ENCODE measurements around the gene PPP5C. TPM values are rescaled to one million over a fixed set of nuclear protein-coding genes. Genes with fewer than 3 reads are reported as not detected.

The PPP5C gene
- total RNA-seq, 1 experiment from 2014 or later = 79.9 TPM

DNA sequence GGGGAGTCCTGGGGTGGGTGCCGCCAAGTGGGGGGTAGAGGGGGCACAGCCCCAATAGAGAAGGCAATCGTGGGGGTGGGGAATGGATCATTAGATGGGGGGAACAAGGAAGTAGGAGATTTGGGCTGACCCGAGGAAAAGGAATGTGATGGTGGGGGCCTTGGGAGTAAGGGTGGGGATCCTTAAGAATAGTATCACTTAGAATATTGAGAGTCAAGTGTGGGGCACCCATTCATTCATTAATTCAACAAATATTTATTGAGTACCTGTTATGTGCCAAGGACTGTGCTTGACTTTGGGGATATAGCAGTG is 641 bp downstream of the PPP5C start:
- H4K20me1 ChIP-seq (ENCODE audit: low read length) = no peaks in the 10 kb centered on the region
- no peak for DNase-seq
- peaks cover 2% of the 10 kb centered on the region; the same call in 1 of the 2 replicates for H3K36me3 ChIP-seq (ENCODE audit: low read depth, low read length)
- ChIA-PET CTCF (no interaction called here), POLR2A (ENCODE audit: unreplicated experiment) (interaction anchor here (0.6 kb wide), 1 partner anchor 126 kb away, joined by 9 read pairs; no protein-coding TSS in a partner anchor)
- no peaks in the 10 kb centered on the region for H3K9me2 ChIP-seq (replicated peaks; ENCODE audit: low read length)
- H2AFZ ChIP-seq (ENCODE audit: low read length) = peak overlapping the region; percentile 99
- no peak overlapping the region for H3K27ac ChIP-seq (ENCODE audit: low read length)
- no TSS peak for BruUV-seq (replicated peaks)
- H3K9me3 ChIP-seq (ENCODE audit: low read length) = no peaks in the 10 kb centered on the region
- H3K4me3 ChIP-seq (ENCODE audit: low read length) = peak overlapping the region; percentile 97
- H3K9ac ChIP-seq (ENCODE audit: low read length) = peak overlapping the region; percentile 98
- no peaks in the 10 kb centered on the region for H3F3A ChIP-seq (ENCODE audit: low read length, unreplicated experiment)
- H3K27me3 ChIP-seq (ENCODE audit: low read length) = no peaks in the 10 kb centered on the region
- no peak for ATAC-seq
- peaks cover 53% of the 10 kb centered on the region for H3K79me2 ChIP-seq (ENCODE audit: low read length)
- TF ChIP-seq, protein P1, sequence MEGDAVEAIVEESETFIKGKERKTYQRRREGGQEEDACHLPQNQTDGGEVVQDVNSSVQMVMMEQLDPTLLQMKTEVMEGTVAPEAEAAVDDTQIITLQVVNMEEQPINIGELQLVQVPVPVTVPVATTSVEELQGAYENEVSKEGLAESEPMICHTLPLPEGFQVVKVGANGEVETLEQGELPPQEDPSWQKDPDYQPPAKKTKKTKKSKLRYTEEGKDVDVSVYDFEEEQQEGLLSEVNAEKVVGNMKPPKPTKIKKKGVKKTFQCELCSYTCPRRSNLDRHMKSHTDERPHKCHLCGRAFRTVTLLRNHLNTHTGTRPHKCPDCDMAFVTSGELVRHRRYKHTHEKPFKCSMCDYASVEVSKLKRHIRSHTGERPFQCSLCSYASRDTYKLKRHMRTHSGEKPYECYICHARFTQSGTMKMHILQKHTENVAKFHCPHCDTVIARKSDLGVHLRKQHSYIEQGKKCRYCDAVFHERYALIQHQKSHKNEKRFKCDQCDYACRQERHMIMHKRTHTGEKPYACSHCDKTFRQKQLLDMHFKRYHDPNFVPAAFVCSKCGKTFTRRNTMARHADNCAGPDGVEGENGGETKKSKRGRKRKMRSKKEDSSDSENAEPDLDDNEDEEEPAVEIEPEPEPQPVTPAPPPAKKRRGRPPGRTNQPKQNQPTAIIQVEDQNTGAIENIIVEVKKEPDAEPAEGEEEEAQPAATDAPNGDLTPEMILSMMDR (conservative IDR thresholded peaks at IDR 0.05; ENCODE audit: low read depth, low read length) = peak; percentile 22; the same call in 1 of the 2 replicates
- no peak for TF ChIP-seq EZH2 (IDR thresholded peaks at IDR 0.05; ENCODE audit: low read length, unreplicated experiment)
- H3K4me1 ChIP-seq (ENCODE audit: insufficient read depth, low read length) = peaks cover 12% of the 10 kb centered on the region; the same call in 1 of the 2 replicates
- intact Hi-C loops (cut with micrococcal nuclease) = loop anchor here (1.0 kb wide), 1 partner anchor 18 kb away; no protein-coding TSS in a partner anchor
- peak overlapping the region; percentile 92 for H3K4me2 ChIP-seq (ENCODE audit: low read length)

DNA sequence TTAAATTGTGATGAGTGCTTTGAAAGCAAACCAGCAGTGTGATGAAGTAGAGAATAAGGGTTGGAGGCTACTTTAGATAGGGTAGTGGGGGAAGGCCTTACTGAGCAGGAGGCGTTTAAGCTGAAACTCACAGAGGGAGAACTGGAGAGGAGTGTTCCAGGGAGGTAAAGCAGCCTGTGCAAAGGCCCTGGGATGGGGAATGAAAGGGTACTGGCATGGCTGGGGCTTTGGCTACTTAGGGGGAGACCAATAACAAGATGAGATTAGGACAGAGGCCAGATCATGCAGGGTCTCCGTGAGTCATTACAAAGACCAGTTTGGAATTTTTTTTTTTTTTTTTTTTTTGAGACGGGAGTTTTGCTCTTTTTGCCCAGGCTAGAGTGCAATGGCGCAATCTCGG is 1.1 kb downstream of the PPP5C start:
- Histone ChIP-seq H3K9me3 (ENCODE audit: low read length) (no peaks in the 10 kb centered on the region), H3K9me2 (replicated peaks; ENCODE audit: low read length) (no peaks in the 10 kb centered on the region), H3K4me3 (ENCODE audit: low read length) (peak overlapping the region; percentile 97), H3K4me2 (ENCODE audit: low read length) (peak overlapping the region; percentile 92), H4K20me1 (ENCODE audit: low read length) (no peaks in the 10 kb centered on the region), H2AFZ (ENCODE audit: low read length) (no peak overlapping the region), H3K27me3 (ENCODE audit: low read length) (no peaks in the 10 kb centered on the region), H3K9ac (ENCODE audit: low read length) (peak overlapping the region; percentile 98), H3K27ac (ENCODE audit: low read length) (no peak overlapping the region), H3K36me3 (ENCODE audit: low read depth, low read length) (peaks cover 2% of the 10 kb centered on the region; the same call in 1 of the 2 replicates), H3F3A (ENCODE audit: low read length, unreplicated experiment) (no peaks in the 10 kb centered on the region), H3K4me1 (ENCODE audit: insufficient read depth, low read length) (peaks cover 12% of the 10 kb centered on the region; the same call in 1 of the 2 replicates), H3K79me2 (ENCODE audit: low read length) (peaks cover 57% of the 10 kb centered on the region)
- TF ChIP-seq, protein P1 (conservative IDR thresholded peaks at IDR 0.05; ENCODE audit: low read depth, low read length) = no peak
- no peak for TF ChIP-seq EZH2 (IDR thresholded peaks at IDR 0.05; ENCODE audit: low read length, unreplicated experiment)
- no peak for TF ChIP-seq EZH2phosphoT487 (IDR thresholded peaks at IDR 0.05; ENCODE audit: borderline replicate concordance, low read length)
- ChIA-PET CTCF (no interaction called here), POLR2A (ENCODE audit: unreplicated experiment) (interaction anchor here (0.6 kb wide), 1 partner anchor 126 kb away, joined by 9 read pairs; no protein-coding TSS in a partner anchor)
- ATAC-seq (no peak), DNase-seq (no peak)
- no TSS peak for BruUV-seq (replicated peaks)
- intact Hi-C loops (cut with micrococcal nuclease) = loop anchor here (1.0 kb wide), 1 partner anchor 17 kb away; no protein-coding TSS in a partner anchor

DNA sequence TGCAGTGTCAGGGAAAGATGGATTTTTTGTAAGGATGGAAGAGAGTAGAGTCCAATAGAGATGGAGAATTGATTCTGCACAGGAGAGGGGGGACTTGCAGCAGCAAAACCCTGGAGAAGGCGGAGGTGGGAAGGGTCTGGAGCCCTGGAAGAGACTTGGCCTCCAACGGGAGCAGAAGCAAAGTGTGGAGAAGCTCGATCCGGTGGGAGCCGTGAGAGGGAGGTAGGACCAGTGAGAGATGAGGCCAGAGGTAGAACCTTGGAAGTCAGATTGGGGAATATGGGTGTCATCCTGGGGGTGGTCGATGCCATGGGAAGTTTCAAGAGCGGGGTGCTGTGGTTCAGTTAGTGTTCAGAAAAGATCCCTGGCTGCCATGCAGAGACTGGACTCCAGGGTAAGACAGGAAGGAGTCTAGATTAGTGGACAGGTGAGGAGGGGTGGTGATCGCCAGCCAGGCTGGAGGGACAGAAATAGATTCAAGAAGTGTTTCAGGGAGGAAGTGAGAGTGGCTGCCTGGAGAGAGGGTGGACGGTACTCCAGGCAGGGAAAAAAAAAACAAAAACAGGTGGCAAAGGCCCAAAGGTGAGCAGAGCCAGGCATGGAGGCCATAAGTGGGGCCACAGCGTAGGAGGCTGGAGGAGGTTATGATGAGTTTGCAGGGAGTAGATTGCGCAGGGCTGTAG is 2.6 kb downstream of the PPP5C start:
- TF ChIP-seq, protein P1 (conservative IDR thresholded peaks at IDR 0.05; ENCODE audit: low read depth, low read length) = no peak
- TF ChIP-seq EZH2 (IDR thresholded peaks at IDR 0.05; ENCODE audit: low read length, unreplicated experiment) (no peak), EZH2phosphoT487 (IDR thresholded peaks at IDR 0.05; ENCODE audit: borderline replicate concordance, low read length) (no peak)
- BruUV-seq (replicated peaks) = no TSS peak
- CTCF ChIA-PET = no interaction called here
- no peak overlapping the region for H3K27ac ChIP-seq (ENCODE audit: low read length)
- ATAC-seq (no peak), DNase-seq (no peak)
- peaks cover 8% of the 10 kb centered on the region for H3K36me3 ChIP-seq (ENCODE audit: low read depth, low read length)
- no peak overlapping the region for H3K4me3 ChIP-seq (ENCODE audit: low read length)
- POLR2A ChIA-PET (ENCODE audit: unreplicated experiment) = no interaction called here
- H3F3A ChIP-seq (ENCODE audit: low read length, unreplicated experiment) = no peaks in the 10 kb centered on the region
- no peaks in the 10 kb centered on the region for H4K20me1 ChIP-seq (ENCODE audit: low read length)
- intact Hi-C loops (cut with micrococcal nuclease) = no loop called here
- H3K4me1 ChIP-seq (ENCODE audit: insufficient read depth, low read length) = peaks cover 12% of the 10 kb centered on the region; the same call in 1 of the 2 replicates
- no peak overlapping the region for H2AFZ ChIP-seq (ENCODE audit: low read length)
- H3K79me2 ChIP-seq (ENCODE audit: low read length) = peaks cover 58% of the 10 kb centered on the region
- H3K9me3 ChIP-seq (ENCODE audit: low read length) = no peaks in the 10 kb centered on the region
- H3K27me3 ChIP-seq (ENCODE audit: low read length) = no peaks in the 10 kb centered on the region
- peak overlapping the region; percentile 34; the same call in 1 of the 2 replicates for H3K4me2 ChIP-seq (ENCODE audit: low read length)
- H3K9ac ChIP-seq (ENCODE audit: low read length) = no peak overlapping the region
- no peaks in the 10 kb centered on the region for H3K9me2 ChIP-seq (replicated peaks; ENCODE audit: low read length)

All from PC-3 (cell line).